C4-2B (cell line): Measurements from ENCODE around the gene CLDN2.
A peak's percentile ranks its signal among the peaks of the same experiment; 100 is the strongest.

Experiments used
- H3K27ac ChIP-seq: fragments of 450-650 bp; 2 replicates; pipeline ENCODE4 v1.5.1; 2017
- ZFX ChIP-seq: fragments of 450-650 bp; IDR thresholded peaks from 2 replicates; pipeline ENCODE4 v1.6.1; 2017
- TF ChIP-seq, protein P1 (sequence below): fragments of 450-650 bp; conservative IDR thresholded peaks from 2 replicates; pipeline ENCODE4 v1.5.1; 2017; ENCODE audit warnings: mild to moderate bottlenecking

Gene CLDN2

DNA sequence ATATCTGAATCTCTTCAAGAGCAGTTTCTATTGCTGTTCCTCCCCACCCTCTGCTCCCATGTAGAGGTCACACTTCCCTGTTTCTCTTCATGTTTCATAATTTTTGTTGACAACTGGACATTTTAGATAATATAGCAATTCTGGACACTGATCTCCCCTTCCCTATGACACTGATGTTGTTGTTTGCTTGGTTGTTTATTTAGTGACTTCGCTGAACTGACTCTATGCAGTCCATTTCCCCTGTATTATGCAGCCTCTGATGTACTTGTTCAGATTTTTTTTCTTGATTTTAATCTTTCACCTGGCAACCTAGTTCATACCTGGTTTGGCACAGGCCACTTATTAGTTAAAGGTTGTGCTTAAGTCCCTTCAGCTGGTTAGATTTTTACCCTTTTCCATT lies 29.2 kb downstream of the CLDN2 start:
- no peak for TF ChIP-seq ZFX
- TF ChIP-seq, protein P1, sequence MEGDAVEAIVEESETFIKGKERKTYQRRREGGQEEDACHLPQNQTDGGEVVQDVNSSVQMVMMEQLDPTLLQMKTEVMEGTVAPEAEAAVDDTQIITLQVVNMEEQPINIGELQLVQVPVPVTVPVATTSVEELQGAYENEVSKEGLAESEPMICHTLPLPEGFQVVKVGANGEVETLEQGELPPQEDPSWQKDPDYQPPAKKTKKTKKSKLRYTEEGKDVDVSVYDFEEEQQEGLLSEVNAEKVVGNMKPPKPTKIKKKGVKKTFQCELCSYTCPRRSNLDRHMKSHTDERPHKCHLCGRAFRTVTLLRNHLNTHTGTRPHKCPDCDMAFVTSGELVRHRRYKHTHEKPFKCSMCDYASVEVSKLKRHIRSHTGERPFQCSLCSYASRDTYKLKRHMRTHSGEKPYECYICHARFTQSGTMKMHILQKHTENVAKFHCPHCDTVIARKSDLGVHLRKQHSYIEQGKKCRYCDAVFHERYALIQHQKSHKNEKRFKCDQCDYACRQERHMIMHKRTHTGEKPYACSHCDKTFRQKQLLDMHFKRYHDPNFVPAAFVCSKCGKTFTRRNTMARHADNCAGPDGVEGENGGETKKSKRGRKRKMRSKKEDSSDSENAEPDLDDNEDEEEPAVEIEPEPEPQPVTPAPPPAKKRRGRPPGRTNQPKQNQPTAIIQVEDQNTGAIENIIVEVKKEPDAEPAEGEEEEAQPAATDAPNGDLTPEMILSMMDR = no peak
- no peak overlapping the region for H3K27ac ChIP-seq

DNA sequence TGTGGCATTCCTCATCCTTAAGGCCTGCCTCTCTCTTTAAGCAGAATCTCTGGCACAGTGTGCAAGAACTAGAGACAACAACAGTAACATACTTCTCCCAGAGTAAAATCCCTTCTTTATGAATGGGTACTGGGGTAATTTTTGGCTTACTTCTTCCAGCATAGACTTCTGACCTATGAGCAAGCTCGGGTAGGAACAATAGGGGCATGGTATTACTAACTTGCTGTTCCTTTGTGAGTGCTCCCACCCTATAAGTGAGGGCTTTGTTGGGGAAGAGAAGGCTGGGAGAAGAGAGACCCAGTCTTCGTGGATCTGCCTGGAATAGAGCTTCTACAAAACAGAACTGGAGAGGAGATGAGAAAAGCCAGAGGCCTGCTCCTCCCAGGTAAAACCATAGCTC lies 30.2 kb downstream of the CLDN2 start:
- TF ChIP-seq, protein P1 = no peak
- TF ChIP-seq ZFX = no peak
- no peak overlapping the region for H3K27ac ChIP-seq

DNA sequence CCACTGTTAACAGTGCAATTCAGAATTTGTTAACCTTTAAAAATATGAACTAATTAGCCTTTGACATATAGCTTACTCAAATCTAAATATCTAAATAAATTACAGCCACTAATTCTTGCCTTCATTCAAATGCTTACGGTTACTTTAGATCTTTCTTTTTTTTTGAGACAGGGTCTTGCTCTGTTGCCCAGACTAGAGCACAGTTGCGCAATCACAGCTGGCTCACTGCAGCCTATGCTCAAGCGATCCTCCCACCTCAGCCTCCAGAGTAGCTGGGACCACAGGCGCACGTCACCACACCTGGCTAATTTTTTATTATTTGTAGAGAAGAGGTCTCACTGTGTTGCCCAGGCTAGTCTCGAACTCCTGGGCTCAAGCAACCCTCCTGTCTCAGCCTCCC lies 31.0 kb downstream of the CLDN2 start:
- TF ChIP-seq, protein P1 = no peak
- no peak for TF ChIP-seq ZFX
- no peak overlapping the region for H3K27ac ChIP-seq

DNA sequence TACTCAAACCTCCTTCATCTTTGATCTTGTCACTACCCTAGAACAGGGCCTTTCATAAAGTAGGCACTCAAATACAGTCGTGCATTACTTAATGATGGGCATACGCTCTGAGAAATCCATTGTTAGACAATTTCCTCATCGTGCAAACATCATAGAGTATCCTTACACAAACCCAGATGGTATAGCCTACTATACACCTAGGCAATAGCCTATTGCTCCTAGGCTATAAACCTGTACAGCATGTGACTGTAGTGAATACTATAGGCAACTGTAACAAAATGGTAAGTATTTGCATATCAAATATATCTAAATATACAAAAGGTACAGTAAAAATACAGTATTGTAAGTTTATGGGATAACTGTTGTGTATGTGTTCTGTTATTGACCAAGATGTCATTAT lies 31.9 kb downstream of the CLDN2 start:
- TF ChIP-seq ZFX = no peak
- H3K27ac ChIP-seq = no peak overlapping the region

DNA sequence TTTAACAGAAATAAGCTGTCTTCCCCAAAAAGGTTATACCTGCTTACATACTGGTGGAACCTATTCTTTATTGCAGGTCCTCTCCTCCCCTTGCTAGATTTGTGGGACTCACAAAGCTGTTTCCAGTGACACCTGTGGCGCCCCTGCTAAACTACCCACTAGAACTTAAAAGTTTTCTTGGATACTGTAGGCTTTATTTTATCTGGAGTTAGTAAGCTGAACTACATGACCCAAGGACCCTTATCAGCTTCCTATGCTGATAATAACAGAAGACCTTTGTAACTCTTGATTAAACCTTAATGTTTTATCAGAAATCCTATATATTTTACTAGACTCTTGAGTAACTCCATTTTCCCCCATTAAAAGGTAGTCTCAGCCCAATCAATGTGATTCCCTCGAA lies 32.3 kb downstream of the CLDN2 start:
- no peak overlapping the region for H3K27ac ChIP-seq
- no peak for TF ChIP-seq ZFX
- TF ChIP-seq, protein P1 = no peak

DNA sequence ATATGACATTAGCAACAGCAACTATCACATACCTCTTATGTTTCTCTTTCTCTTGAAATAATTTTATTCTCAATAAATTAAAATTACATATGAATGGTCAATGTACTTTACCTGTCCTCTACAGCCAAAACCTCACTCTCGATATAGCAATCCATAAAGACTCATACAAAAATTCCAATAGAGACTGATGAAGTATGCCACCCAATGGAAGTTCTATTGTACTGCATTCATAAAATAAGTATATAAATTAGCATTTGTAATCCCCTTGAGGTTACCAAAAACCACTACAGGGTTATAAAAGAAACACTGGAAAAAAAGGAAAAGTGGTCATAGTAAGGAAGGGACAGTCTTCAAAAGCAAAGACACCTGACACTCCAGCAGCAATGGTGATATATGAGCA lies 32.8 kb downstream of the CLDN2 start:
- TF ChIP-seq, protein P1 = peak; percentile 54
- no peak for TF ChIP-seq ZFX
- no peak overlapping the region for H3K27ac ChIP-seq

DNA sequence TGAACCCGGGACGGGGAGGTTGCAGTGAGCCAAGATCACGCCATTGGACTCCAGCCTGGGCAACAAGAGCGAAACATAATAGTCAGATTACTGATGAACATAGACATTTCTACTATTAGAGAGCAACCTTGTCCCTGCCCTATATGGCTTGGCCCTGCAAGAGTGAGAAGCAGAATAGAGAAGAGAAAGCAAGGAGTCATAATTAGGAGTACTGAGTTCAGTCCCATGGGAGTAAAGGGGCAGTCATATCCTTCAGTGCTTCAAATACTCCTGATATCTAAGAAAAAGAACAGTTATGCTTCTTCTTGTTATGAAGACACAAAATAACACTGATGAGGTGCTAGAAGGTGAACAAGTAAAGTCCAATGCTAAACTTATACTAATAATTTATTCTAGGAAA lies 33.8 kb downstream of the CLDN2 start:
- H3K27ac ChIP-seq = no peak overlapping the region

More for the DNA sequence above, 33.8 kb downstream of the CLDN2 start:
- TF ChIP-seq ZFX = no peak
- TF ChIP-seq, protein P1 = no peak
